NCI-H1694 treated with DMSO at 0.1 percent for 48 hours (cell line): ENCODE data around the gene ITGAE.

ENCODE experiments used
- DNase-seq: peaks from one replicate; lab custom pipeline; 2025; lab: John Stamatoyannopoulos, UW

ITGAE gene

DNA sequence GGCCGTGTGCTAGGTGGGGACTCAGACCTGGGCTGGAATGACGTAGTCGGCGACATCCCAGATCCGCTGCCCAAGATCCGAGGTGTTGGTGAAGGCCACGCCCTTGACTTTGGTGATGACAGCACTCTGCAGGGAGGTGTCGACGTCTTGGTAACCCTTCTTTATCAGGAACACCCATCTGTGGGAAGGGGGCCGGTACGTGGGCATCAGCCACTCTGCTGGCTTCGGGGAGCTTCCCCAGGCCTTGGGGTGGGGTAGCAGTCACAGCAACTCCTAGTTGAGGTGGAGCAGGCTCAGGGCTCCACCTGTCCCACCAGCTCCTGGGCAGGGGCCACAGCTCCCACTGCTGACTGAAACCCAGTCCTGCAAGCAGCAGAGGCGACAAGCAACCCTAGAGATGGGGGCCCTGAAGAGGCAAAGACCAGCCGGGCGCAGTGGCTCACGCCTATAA is 109.3 kb downstream of the ITGAE start:
- no peak for DNase-seq

GRCh38 chr17:3690094-3690715 is 110.8 kb downstream of the ITGAE start:
- no peak for DNase-seq

- no peak for DNase-seq
Observed at GRCh38 chr17:3689262-3690093, 111.5 kb downstream of the ITGAE start.

GRCh38 chr17:3688852-3689261 is 112.1 kb downstream of the ITGAE start:
- DNase-seq, result no peak

GRCh38 chr17:3688027-3688553 is 112.9 kb downstream of the ITGAE start:
- no peak for DNase-seq

GRCh38 chr17:3685174-3685573 is 115.8 kb downstream of the ITGAE start:
- no peak for DNase-seq

DNA sequence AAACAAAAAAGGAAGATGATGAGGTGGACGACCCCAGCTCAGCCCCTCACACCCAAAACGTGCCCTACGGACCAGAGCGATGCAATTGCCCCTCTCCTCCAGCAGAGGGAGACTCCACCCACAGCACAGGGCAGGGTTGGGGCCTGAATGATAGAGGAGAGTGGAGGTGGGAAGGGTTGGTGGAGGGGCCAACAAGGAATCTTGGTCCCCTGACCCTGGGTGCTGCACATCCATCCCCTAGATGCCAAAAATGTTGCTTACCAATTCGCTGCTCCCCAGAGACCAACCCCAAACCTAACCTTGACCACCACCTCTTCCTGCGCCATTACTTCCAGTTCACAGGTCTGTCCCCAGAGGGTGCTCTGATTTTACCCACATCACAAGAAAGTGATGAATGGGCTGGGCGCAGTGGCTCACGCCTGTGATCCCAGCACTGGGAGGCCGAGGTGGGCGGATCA is 117.9 kb downstream of the ITGAE start:
- no peak for DNase-seq

GRCh38 chr17:3682033-3682432 is 119.0 kb downstream of the ITGAE start:
- no peak for DNase-seq

- no peak for DNase-seq
Observed at GRCh38 chr17:3681565-3681964, 119.4 kb downstream of the ITGAE start.

DNA sequence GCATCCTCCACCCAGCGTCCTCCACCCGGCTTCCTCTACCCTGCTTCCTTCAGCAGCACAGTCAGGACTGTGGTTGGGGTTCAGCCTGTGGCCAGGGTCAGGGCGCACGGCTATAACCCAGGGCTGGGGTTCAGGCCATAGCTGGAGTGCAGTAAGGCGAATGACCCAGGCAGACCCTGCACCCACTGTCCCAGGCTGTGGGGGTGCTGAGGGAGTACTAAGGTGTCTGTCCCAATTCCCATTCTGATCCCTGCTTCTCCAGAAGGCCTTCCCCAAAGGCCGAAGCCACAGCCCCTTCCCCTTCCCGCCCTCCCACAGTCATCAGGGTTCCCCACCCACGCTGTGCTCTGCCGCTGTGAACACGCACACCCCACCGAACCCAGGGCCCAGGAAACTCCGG is 119.9 kb downstream of the ITGAE start:
- no peak for DNase-seq

GRCh38 chr17:3679531-3680126 is 121.4 kb downstream of the ITGAE start:
- no peak for DNase-seq

GRCh38 chr17:3678821-3679530 is 122.0 kb downstream of the ITGAE start:
- DNase-seq, result no peak

DNA sequence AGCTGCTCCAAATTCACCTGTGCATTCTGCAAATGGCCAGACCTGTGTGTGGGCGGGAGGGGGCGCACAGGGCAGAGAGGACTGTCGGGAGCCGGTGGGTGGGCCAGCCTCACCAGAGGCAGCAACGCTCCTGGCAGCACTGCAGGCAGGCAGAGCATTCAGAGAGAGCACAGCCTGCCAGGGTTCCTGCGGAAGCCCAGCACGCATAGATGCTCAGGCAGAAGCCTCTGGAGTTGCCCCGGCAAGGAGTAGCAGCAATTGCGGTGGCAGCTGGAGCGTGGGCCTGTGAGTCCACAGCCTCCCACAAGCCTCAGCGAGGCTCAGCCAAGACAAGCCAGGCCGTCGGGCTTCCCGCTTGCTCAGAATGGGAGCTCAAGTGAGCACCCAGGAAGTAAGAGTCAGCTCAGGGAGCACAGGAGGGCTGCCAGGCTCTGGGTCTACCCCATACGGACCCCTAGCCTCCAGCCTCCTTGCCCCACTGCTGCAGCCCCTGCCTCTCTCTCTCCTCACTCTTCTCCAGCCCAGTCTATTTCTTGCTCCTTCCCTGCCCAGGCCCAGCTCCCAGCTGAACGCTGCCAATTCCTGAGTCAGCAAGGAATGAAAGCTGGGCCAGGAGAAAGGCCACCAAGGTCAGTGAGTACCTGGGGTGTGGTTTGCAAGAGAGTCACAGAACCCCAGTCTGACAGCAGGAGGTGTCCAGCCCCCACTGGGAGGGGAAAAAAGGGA is 122.7 kb downstream of the ITGAE start:
- no peak for DNase-seq

GRCh38 chr17:3675886-3676285 is 125.1 kb downstream of the ITGAE start:
- no peak for DNase-seq

DNA sequence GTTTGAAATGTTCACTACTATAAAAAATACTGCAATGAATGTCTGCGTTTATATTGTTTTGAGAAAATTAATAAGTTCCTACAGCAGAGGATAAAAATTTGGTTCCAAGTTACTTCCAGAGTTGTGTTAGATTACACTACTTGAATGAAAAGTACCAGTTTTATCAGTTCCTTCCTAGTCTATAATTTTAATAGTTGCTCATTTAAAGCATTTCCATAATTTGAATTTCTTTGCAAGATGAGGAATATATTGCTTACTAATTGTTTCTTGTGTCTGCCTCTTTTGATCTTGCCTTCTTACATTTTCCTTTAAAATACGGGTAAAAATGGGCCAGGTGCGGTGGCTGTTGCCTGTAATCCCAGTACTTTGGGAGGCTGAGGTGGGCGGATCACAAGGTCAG is 128.4 kb downstream of the ITGAE start:
- no peak for DNase-seq

GRCh38 chr17:3669548-3669947 is 131.4 kb downstream of the ITGAE start:
- no peak for DNase-seq

DNA sequence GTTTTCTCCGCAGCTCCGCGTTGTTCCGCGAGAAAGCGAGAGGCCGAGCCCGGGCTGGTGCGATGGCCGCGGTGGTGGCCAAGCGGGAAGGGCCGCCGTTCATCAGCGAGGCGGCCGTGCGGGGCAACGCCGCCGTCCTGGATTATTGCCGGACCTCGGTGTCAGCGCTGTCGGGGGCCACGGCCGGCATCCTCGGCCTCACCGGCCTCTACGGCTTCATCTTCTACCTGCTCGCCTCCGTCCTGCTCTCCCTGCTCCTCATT is 132.0 kb downstream of the ITGAE start:
- no peak for DNase-seq

- peak; percentile 97 for DNase-seq
Observed at GRCh38 chr17:3668279-3669084, 132.5 kb downstream of the ITGAE start, which contains the start of the genes EMC6 and TAX1BP3. EMC6 (plus strand) TSS chr17:3668812; CDS start chr17:3669147, 335 bp downstream. TAX1BP3 (minus strand) TSS chr17:3668578; CDS start chr17:3668526, 52 bp downstream.

DNA sequence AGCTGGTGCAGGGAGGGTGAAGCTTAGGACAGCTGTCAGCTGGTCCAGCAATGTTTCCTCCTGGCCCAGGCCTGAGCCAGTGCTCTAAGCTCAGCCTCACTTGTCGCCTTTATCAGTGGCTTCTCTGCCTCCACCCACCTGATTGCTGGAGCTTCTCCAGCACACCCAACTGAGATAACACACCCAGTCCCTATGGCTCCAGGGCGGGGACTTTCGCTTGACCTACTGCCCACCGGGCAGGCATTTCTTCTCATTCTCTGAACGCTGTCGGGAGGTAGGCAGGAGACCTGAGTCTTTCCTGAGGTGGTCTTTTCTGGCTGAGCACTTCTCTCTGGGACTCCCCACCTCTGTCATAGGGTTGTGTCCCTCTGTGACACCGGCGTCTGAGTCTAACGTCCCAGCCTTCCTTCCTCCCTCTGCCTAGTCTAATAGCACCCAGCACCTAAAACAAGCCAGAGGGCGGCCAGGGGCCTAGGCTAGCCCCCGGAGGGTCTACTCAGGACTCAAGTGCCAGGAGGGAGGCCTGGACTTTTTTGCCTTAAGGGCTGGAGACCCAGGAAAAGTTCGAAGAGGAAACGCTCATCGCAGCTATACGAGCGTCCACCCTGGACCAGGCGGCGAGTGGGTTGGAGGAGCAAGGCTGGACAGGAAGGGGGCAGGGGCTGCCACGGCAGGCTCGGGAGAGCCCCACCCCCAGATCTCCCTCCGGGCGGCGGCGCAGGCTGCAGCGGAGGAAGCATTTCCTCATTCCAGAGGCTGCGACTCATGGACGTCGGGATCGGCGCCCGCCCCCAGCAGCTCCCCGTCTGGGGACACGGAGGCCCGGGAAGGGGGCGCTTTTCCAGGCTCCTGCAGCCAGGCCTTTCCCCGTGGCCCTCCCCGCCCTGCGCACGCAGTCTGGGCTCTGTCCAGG is 133.4 kb downstream of the ITGAE start:
- no peak for DNase-seq

DNA sequence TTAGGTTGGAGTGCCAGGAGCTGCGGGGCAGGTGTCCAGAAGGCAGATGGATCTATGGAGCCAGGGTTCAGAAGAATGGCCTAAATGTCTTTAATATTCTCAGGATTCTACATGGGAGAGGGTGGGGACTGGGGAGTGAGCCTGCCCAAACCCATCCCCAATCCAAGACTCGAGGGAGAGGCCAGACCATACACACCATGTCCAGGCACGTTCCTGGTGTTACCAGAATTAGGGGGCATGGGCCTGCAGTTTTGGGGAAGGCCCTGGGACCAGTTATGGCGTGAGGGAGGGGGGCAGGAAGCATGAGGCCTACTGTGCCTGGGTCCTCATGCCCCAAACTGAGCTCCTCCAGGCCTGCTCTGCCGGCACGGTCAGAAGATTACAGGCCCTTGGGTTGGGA is 134.5 kb downstream of the ITGAE start:
- no peak for DNase-seq
